Measurements from ENCODE around the gene TEAD3.
A peak's percentile ranks its signal among the peaks of the same experiment; 100 is the strongest.

Gene TEAD3

DNA sequence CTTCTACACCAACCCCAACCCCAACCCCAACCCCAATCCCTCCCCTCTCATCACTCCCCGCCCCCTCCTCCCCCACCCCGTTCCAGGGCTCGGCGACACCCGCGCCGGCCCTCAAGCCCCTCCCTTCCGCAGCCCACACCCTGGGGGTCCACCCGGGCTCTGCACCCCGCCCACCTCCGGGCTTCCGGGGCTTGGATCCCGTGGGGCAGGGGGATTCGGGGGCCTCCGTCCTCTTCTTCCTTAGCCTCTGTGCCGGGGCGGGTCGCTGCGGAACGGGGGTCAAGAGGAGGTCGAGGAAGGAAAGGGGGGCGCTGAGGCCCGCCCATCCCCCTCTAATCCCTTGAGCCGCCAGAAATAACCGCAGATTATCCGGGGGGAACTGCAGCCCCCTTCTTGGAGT is 15.1 kb upstream of the TEAD3 start:
- no peak for DNase-seq

DNA sequence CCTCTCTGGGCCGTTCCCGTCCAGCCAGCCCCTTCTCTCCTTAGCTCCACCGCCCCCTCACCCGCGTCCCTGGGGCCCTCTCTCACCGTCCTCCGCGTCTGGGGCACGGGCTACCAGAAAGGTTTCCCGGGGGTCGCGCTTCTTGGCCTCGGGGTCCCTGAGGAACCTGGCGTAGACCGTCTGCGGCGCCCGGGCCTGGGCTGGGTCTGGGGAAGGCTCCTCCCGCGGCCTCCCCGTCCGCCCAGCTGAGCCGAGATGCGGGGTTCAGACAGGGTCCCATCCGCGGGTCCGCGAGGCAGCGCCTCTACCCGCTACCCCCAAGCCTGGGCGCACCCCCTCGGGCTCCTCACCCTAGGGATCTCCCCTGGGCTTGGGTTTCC is 14.7 kb upstream of the TEAD3 start:
- no peak for DNase-seq

DNA sequence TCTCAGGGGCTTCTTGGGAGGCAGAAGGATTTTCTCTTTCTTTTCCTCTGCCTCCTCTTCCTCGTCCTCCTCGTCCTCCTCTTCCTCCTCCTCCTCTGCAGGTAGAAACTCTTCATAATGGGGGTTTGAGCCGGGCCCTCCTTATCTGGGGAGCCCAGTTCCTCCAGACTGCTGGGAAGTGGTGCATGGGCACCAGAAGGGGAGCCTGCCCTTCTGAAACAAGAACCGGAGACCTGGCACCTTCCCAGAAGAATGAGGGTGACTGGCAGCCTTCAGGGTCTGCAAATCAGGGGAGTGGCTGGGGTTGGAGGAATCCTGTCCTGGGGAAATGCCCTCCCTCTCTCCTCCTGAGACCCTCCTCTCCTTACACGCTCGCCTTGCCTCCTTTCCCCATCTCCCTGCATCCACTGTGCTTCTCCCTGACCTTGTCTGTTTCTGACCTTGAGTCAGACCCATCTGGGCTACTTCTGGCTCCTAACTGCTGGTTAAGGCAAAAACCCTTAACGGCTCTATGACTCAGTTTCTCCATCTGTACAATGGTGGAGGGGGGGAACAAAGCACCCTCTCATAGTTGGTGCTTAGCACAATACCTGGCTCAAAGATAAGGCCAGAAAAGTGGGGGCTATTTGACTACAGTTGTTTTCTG is 14.2 kb upstream of the TEAD3 start:
- no peak for DNase-seq

DNA sequence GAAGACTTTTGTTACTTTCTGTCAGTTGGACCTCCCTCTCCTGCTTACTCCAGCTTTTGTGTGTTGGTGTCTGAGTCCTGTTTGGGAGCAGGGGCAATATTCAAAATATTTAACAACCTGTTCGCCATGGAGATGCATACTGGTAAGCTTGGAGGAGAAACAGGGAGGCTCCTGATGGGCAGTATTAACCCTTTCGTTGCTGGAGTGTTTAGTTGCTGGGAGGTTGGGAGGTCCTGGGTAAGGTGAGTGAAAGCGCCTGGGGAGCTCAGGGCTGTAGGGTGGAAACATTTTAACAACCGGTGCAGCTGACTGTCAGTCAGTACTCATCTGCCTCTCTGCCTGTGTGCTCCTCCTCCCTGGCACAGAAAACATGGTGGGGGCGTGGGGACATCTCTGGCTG is 11.7 kb upstream of the TEAD3 start:
- DNase-seq: no peak

- DNase-seq: no peak
Observed at GRCh38 chr6:35508027-35508426, 11.1 kb upstream of the TEAD3 start.

DNA sequence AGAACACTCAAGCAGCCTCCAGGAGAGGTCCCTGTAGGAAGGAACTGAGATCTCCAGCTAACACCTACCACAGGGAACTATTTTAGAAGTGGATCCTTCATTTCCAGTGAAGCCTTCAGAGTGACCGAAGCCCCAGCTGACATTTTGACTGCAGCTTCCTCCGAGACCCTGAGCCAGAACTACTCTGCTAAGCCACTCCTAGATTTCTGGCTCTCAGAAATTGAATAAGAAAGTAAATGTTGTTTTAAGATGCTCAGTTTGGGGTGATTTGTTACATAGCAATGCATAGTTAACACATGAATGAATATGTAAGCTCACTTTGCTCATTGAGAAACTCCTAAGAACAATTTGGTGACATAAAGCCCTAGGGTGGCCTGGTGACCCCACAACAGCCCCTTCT is 10.3 kb upstream of the TEAD3 start:
- DNase-seq: no peak

DNA sequence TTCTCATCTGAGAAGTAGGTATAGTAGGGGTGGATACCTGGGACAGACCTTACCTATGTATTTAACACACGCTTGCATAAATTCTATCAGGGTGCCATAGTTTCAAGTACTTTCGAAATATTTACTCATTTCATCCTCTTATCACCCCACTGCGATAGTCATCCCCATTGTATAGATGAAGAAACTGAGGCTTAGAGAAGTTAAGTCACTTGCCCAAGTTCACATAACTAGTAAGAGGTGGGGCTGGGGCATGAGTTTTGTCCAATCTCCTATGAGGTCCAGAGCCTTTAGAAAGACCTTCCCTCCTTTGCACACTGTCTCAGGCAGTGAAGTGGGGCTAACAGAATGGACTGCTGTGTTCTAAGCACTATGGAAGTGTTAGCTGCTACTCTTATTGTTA is 9.7 kb upstream of the TEAD3 start:
- no peak for DNase-seq

DNA sequence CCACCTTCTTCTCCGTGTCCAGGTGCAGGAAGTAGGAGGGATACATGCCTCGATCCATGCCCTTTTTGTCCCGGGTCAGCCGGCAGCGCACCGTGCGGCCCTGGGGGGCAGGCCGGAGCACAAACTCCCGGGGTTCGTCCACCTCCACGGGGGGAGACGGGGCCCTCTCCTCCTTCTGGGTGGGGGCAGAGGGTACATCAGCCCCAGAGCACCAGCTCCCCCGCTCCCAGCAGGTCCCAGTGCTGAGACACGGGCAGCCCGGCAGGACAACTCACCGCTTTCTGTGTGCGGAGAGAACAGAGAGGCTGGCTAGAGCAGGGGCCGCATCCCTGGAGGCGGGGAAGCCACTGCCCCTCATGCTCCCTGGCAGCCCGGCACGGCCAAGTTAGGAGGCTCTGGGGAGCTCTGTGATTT is 9.1 kb upstream of the TEAD3 start:
- no peak for DNase-seq

DNA sequence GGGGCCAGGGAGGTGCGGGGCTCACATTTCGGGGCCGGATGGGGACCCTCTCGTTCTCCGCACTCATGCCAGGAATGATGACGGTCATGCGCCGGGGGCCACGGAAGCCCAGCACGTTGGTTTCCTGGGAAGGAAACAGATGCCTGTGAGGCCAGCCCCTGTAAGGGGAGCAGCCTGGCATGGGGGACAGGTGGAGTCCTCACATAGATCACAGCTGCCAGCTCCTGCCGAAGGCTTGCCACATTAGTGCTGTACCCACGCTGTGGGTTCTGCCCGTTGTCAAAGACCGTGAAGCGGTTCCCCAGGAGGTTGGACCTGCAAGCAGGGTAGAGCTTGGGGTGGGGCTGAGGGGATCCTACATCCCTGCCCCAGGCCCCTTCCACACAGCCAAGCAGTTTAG is 6.7 kb upstream of the TEAD3 start:
- DNase-seq: no peak

GRCh38 chr6:35501784-35502183 is 4.9 kb upstream of the TEAD3 start:
- no peak for DNase-seq

GRCh38 chr6:35500782-35501181 is 3.9 kb upstream of the TEAD3 start:
- no peak for DNase-seq

DNA sequence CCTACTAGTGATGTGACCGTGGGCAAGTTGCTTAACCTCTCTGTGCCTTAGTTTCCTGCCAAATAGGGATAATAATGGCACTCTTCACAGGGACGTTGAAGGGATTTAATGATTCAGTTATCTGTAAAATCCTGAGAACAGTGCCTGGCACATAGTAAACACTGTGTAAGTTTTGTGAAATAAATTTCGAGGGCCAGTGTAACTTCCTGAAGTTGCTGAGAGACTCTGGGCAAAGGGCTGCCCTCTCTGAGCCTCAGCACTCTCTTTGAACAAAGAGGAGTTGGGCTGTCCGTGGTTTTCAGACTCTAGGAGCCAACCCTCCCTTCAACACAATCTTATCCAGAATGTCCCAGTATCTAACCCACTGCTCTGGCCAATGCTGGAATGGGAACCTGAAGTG is 2.5 kb upstream of the TEAD3 start:
- no peak for DNase-seq

- DNase-seq: no peak
Observed at GRCh38 chr6:35498422-35499067, 1.7 kb upstream of the TEAD3 start.

- peak in 3 of 5 experiments; percentile 16 to 62 (median 29) for DNase-seq
Observed at GRCh38 chr6:35497571-35498421, 917 bp upstream of the TEAD3 start.

- DNase-seq: no peak
Observed at GRCh38 chr6:35496036-35496840, 641 bp downstream of the TEAD3 start.

DNA sequence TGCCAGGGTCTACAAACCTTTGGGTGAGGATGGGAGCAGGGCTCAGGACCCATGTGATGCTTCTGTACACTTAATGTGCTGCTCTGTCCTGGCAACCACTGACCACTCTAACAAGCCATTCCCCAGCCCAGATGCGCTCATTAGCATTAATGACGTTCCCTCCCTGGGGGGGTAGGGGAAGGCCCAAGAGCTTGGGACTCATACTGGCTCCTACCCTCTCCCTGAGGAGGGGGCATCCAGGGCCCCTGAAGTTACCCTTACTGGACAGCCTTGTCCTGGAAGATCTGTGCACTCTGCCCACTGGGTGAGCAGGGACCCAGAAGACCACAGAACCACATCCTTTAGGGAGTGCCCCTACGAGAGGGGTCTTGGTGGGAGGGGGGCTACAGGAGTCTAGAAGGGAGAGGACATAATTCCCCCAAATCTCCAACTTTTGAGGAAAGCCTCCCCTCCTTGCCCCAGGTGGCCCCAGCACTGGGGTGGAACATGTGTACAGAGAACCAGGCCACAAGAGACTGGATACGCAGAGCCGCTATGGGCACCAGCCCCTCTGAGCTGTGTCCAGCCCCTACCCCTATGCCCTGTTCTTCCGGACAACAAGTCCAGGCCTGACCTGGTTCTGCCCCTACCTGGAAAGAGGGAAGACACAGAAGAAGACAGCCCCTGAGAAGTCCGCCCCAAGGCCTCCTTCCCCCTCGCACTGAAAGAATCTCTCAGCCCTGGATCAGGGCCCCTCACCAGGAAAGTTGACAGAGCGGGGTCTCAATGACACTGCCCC is 1.4 kb downstream of the TEAD3 start:
- no peak for DNase-seq

- no peak for DNase-seq
Observed at GRCh38 chr6:35494161-35494563, 2.7 kb downstream of the TEAD3 start.

- DNase-seq: no peak
Observed at GRCh38 chr6:35493307-35493983, 3.4 kb downstream of the TEAD3 start.

- DNase-seq: no peak
Observed at GRCh38 chr6:35492974-35493284, 4.0 kb downstream of the TEAD3 start.

DNA sequence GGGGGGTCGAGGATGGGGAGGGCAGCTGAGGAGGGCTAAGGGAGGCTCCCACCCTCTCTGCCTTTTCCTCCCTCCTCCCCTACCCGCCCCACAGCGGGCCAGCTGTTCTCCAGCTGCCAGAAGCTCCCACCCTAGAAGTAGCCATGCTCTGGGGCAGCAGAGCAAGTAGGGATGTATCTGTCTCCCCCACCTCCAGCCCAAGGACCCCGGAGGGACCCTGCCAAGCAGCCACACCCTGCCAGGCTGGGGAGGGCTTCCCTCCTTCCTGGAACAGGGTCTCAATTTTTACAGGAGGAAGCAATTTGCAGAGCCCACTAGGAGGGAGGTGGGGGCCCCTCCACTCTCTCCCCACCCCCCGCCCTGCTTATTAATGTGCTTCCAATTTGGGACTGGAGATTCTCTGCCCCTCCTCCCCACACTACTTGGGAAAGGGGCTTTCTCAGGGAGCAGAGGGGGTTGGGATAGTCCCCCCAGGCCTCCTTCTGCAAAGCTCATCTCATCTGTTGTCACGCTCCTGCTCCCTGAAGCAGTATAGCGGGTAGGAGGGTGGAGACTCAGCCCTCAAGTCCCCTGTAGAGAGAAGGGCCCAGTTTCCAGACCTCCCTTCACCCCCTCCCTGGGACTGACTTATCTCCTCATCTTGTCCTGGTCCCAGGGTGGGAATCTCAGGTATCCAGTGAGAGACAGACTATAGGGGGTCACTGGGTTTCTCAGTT is 4.5 kb downstream of the TEAD3 start:
- no peak for DNase-seq
